GM12874 (cell line): ENCODE data around the gene KLHL11.

Experiments used
- CTCF ChIP-seq: IDR thresholded peaks from 2 replicates; pipeline ENCODE4 v1.5.1; 2011; ENCODE audit warnings: low read depth, mild to moderate bottlenecking, control low read depth, low read length, moderate library complexity; ENCODE audit not compliant: insufficient read depth

KLHL11 gene

GRCh38 chr17:41844971-41845370 is 20.3 kb downstream of the KLHL11 start:
- TF ChIP-seq CTCF: no peak

GRCh38 chr17:41837761-41838538 is 27.3 kb downstream of the KLHL11 start, which contains the start of gene KLHL10:
Gene KLHL10, plus strand, starts transcription at chr17:41837825. Its CDS starts 108 bp downstream, at chr17:41837933.
- TF ChIP-seq CTCF: no peak

- no peak for TF ChIP-seq CTCF
Measured at GRCh38 chr17:41836550-41837196, 28.6 kb downstream of the KLHL11 start.

GRCh38 chr17:41835800-41836549 is 29.2 kb downstream of the KLHL11 start, which contains the start of gene NT5C3B:
Gene NT5C3B, minus strand, starts transcription at chr17:41836232. Its CDS starts 39 bp downstream, at chr17:41836193.
- TF ChIP-seq CTCF: no peak

- TF ChIP-seq CTCF: no peak
Measured at GRCh38 chr17:41835214-41835799, 29.9 kb downstream of the KLHL11 start.

GRCh38 chr17:41825175-41825845 is 39.9 kb downstream of the KLHL11 start:
- TF ChIP-seq CTCF: no peak
